KOPT-K1 (cell line): ENCODE measurements around the gene DPPA4.

Experiments used
- H3K27ac ChIP-seq: fragments of 200-600 bp; sonication (generic); 2 replicates; pipeline ENCODE4 v1.5.1; 2016; ENCODE audit warnings: antibody characterized with exemption, mild to moderate bottlenecking, low read depth, low read length; ENCODE audit not compliant: poor library complexity, severe bottlenecking
- H3K36me3 ChIP-seq: fragments of 200-600 bp; sonication (generic); 2 replicates; pipeline ENCODE4 v1.5.1; 2017; ENCODE audit warnings: antibody characterized with exemption, mild to moderate bottlenecking, low read length, moderate library complexity; ENCODE audit not compliant: insufficient read depth
- H3K9me3 ChIP-seq: fragments of 200-600 bp; sonication (generic); 2 replicates; pipeline ENCODE4 v1.5.1; 2017; ENCODE audit warnings: antibody characterized with exemption, low read length, mild to moderate bottlenecking; ENCODE audit not compliant: insufficient read depth, poor library complexity, severe bottlenecking

Gene DPPA4

DNA sequence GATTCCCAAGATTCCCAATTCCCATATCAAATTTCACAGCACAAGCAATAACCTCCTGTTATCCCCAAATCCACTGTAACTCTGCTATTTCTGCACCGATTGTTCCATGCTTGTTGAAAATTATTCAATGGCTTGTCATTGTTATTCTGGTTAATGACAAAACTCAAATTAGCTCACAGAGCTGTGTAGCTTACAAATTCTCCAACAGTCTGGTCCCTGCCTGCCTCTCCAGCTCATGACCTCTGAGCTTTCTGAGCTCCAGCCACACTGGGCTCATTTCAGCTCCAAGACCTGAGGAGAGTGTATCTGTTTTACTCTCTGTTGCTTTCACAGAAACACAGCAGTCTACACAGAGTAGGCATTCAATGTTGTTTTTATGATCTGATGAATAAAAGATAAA, 24.3 kb downstream of the DPPA4 start:
- Histone ChIP-seq H3K9me3 (no peaks in the 10 kb centered on the region), H3K36me3 (no peaks in the 10 kb centered on the region), H3K27ac (no peak overlapping the region)

DNA sequence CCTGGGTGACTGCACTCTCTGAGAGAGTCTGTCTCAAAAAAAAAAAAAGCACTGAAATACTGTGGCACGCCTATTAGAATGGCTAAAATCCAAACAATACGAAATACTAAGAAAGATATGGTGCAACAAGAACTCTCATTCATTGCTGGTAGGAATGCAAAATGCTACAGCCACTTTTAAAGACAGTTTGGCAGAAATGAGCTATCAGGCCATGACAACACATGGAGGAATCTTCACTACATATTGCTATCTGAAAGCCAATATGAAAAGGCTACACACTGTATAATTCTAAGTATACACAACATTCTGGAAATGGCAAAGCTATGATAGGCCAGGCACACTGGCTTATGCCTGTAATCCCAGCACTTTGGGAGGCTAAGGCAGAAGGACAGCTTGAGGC, 39.9 kb downstream of the DPPA4 start:
- H3K9me3 ChIP-seq = no peaks in the 10 kb centered on the region
- no peaks in the 10 kb centered on the region for H3K36me3 ChIP-seq
- no peak overlapping the region for H3K27ac ChIP-seq

DNA sequence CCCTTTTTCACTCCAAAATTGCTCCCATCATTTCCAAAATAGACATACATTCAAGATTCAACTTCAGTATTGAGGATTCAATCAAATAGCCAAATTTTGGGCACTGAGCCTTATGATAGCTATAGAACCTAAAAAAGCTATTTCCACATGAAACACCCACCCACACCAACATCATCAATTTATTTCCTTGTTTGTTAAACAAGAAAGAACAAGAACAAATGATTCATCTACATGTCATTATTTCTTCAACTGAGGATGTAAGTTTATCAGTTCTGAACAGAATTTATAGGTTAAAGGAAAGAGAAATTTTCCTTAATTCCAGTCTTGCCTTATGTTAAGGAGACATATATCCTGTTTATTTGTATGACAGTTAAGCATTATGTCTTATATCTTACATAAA, 53.3 kb downstream of the DPPA4 start:
- Histone ChIP-seq H3K36me3 (no peaks in the 10 kb centered on the region), H3K27ac (no peak overlapping the region), H3K9me3 (no peaks in the 10 kb centered on the region)

DNA sequence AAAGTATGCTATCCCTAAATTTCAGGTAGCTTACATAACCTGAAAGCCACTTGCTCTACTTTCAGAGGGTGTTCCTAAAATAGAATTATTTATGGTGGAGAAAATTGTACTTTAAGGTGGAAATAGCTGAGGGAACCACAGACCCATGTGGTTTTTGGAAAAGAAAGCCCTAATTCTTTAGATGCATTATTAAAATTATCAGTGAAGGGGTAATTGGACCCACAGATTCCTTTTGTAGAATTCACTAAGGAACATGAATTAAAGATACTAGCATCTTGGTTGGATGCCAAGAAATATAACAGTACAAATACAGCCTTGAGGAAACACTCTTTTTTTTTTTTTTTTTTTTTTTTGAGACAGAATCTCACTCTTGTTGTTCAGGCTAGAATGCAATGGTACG, 58.8 kb downstream of the DPPA4 start:
- Histone ChIP-seq H3K27ac (no peak overlapping the region), H3K9me3 (no peaks in the 10 kb centered on the region), H3K36me3 (no peaks in the 10 kb centered on the region)

DNA sequence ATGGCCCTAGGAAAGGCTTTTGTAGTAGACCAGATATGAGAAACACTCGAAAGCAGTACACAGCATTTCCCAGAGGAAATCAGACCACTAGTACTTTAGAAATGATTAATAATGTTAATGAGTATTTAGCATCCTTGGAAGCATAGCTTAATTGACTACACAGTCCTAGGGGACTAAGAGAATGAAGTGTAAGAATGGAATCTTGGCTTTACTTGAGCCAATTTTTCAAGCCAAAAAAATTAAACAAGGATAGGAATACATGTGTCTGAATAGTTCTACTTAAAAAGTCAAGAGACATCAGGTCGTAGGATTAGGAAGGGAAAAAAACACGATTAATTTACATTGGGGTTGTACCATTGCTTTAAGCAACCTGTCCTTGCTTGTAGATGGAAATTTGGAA, 59.2 kb downstream of the DPPA4 start:
- no peak overlapping the region for H3K27ac ChIP-seq
- H3K36me3 ChIP-seq = no peaks in the 10 kb centered on the region
- no peaks in the 10 kb centered on the region for H3K9me3 ChIP-seq
